Measurements from ENCODE around the gene BCAP31. TPM values are rescaled to one million over a fixed set of nuclear protein-coding genes. Genes with fewer than 3 reads are reported as not detected.
"Not testable (repeated sequence)": the region's sequence is repeated elsewhere in the genome, so short reads cannot be mapped to it uniquely, and the experiment has no call there.

The BCAP31 gene
- total RNA-seq, 1 donor from 2014 or later: 154 TPM

DNA sequence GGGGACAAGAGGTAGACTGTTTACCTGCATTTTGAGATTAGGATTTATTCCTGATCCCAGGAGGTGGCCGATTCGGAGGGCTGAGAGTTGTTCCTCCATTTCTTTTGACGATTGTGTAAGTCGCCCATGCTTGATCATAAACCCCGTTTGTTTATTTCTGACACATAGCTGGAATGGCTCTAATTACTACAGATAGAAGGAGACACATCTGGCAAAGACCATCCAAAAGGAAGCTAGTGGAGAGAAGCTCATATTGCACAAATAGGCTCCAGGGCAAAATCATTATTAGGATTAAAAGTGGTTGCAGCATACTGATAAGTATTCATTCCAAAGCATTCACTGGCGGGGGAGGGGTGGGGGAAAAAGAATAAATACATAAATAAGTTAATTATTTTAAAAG lies 22.8 kb upstream of the BCAP31 start:
- H3K9me3 Mint-ChIP-seq; H3K27ac Mint-ChIP-seq; H3K36me3 Mint-ChIP-seq (ENCODE audit: low read depth); H3K4me1 Mint-ChIP-seq (ENCODE audit: low read depth); H3K4me3 Mint-ChIP-seq (ENCODE audit: low read depth); DNase-seq (ENCODE audit: low spot score); intact Hi-C loops (cut with micrococcal nuclease): not testable (repeated sequence)
- H3K27me3 Mint-ChIP-seq (ENCODE audit: low read depth): peaks cover 13% of the 10 kb centered on the region

GRCh38 chrX:153746359-153746758 lies 22.2 kb upstream of the BCAP31 start:
- Mint-ChIP-seq H3K27me3 (ENCODE audit: low read depth) (peaks cover 13% of the 10 kb centered on the region), H3K27ac (no peak overlapping the region), H3K9me3 (no peaks in the 10 kb centered on the region), H3K4me3 (ENCODE audit: low read depth) (no peak overlapping the region), H3K36me3 (ENCODE audit: low read depth) (no peaks in the 10 kb centered on the region), H3K4me1 (ENCODE audit: low read depth) (peaks cover under 1% of the 10 kb centered on the region)
- intact Hi-C loops (cut with micrococcal nuclease): no loop called here
- no peak for DNase-seq (ENCODE audit: low spot score)

DNA sequence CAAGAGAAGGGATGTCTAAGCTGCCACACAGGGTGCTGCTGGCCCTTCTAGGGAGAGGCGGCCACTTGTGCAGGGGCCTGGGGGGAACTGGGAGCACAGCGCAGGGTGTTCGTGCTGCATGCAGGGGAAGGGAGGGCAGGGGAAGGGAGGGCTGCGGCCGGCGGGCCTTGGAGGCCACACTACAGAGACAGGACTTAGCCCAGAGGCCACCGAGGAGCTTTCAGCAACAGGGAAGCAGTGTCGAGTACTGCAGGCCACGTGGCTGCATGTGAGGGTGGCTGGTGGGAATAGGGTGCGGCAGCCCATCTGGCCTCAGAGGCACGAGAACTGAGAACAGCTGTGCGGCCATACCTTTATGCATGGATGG lies 20.9 kb upstream of the BCAP31 start:
- intact Hi-C loops (cut with micrococcal nuclease); H3K36me3 Mint-ChIP-seq (ENCODE audit: low read depth); H3K9me3 Mint-ChIP-seq; H3K27ac Mint-ChIP-seq; DNase-seq (ENCODE audit: low spot score); H3K4me3 Mint-ChIP-seq (ENCODE audit: low read depth): not testable (repeated sequence)
- H3K27me3 Mint-ChIP-seq (ENCODE audit: low read depth): peaks cover 12% of the 10 kb centered on the region
- H3K4me1 Mint-ChIP-seq (ENCODE audit: low read depth): peaks cover 10% of the 10 kb centered on the region

DNA sequence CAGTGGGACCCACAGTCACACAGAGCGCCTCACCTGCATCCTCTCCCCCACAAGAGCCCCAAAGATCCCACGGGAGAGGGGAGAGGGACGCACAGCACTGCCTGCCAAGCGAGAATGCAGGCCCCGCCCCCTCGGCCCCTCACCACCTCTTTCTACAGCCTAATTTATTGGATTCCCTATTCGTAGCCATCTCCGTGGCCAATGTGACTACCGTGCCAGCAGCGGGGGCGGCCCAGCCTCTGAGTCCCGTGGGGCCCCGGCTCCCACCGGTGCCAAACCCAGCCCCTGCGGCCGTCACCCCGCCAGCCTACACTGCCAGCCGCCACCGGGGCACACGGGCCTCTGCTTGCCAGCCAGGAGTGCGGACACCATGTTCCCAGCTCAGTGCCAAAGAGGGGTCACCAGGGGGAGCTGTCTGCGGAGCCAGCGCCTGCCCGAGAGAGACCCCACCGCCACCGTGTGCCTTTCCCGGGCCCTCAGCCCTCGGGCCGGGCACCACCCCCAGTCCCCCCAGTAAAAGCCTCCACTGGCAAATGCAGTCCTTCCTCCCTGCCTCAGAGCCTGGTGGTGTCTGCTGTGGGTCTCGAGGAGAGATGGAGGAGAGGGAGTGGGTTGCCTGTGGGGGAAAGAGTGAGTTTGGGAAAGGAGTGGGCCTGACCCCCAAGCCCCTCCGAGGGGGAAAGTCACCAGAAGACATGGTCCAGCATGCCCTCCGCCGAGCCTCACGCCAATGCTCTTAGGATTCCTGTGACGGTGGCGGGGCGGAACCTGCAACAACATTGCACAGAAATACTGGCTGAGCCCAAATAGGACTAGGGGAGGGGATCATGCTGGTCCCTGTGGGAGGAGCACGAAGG lies 20.3 kb upstream of the BCAP31 start:
- Mint-ChIP-seq H3K4me1 (ENCODE audit: low read depth) (peaks cover 11% of the 10 kb centered on the region), H3K36me3 (ENCODE audit: low read depth) (no peaks in the 10 kb centered on the region), H3K27ac (no peak overlapping the region), H3K4me3 (ENCODE audit: low read depth) (no peak overlapping the region), H3K27me3 (ENCODE audit: low read depth) (peaks cover 6% of the 10 kb centered on the region), H3K9me3 (no peaks in the 10 kb centered on the region)
- DNase-seq (ENCODE audit: low spot score): no peak
- intact Hi-C loops (cut with micrococcal nuclease): no loop called here

DNA sequence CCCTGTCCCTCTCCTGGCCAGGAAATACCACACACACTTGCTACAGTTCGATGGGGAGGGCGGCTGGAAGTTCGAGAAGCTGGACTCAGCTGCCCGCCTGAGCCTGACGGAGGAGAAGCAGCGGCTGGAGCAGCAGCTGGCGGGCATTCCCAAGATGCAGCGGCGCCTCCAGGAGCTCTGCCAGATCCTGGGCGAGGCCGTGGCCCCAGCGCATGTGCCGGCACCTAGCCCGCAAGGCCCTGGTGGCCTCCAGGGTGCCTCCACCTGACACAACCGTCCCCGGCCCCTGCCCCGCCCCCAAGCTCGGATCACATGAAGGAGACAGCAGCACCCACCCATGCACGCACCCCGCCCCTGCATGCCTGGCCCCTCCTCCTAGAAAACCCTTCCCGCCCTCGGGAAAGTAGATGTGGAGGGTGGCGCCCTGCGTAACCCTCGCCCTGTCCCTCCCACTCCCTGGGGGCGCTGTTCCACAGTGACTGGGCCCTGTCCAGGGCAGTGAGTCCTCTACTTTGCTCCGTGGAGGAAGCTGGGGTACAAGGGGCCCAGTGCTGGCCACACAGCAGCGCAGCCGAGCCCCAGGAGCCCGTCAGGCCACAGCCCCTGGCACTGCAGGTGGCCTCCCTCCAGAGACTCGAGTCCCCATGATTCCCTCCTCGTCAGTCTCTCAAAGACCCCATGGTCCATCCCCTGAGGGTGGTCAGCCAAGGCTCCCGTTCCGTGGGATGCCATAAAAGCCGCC lies 19.5 kb upstream of the BCAP31 start:
- H3K27ac Mint-ChIP-seq; H3K36me3 Mint-ChIP-seq (ENCODE audit: low read depth); H3K9me3 Mint-ChIP-seq; H3K27me3 Mint-ChIP-seq (ENCODE audit: low read depth); intact Hi-C loops (cut with micrococcal nuclease); DNase-seq (ENCODE audit: low spot score); H3K4me3 Mint-ChIP-seq (ENCODE audit: low read depth): not testable (repeated sequence)
- peaks cover 11% of the 10 kb centered on the region for H3K4me1 Mint-ChIP-seq (ENCODE audit: low read depth)

GRCh38 chrX:153742796-153743467 lies 18.7 kb upstream of the BCAP31 start:
- intact Hi-C loops (cut with micrococcal nuclease); H3K27me3 Mint-ChIP-seq (ENCODE audit: low read depth); H3K9me3 Mint-ChIP-seq; DNase-seq (ENCODE audit: low spot score); H3K4me3 Mint-ChIP-seq (ENCODE audit: low read depth); H3K27ac Mint-ChIP-seq; H3K36me3 Mint-ChIP-seq (ENCODE audit: low read depth): not testable (repeated sequence)
- H3K4me1 Mint-ChIP-seq (ENCODE audit: low read depth): peaks cover 11% of the 10 kb centered on the region

GRCh38 chrX:153742111-153742510 lies 17.9 kb upstream of the BCAP31 start:
- not testable (repeated sequence) for H3K27me3 Mint-ChIP-seq (ENCODE audit: low read depth); H3K36me3 Mint-ChIP-seq (ENCODE audit: low read depth)
- H3K4me1 Mint-ChIP-seq (ENCODE audit: low read depth): peaks cover 11% of the 10 kb centered on the region

GRCh38 chrX:153741446-153741845 lies 17.3 kb upstream of the BCAP31 start:
- intact Hi-C loops (cut with micrococcal nuclease): no loop called here
- peak overlapping the region; percentile 62 for H3K27ac Mint-ChIP-seq
- peaks cover 11% of the 10 kb centered on the region for H3K4me1 Mint-ChIP-seq (ENCODE audit: low read depth)
- peak overlapping the region; percentile 39 for H3K4me3 Mint-ChIP-seq (ENCODE audit: low read depth)
- H3K36me3 Mint-ChIP-seq (ENCODE audit: low read depth): no peaks in the 10 kb centered on the region
- H3K9me3 Mint-ChIP-seq: no peaks in the 10 kb centered on the region
- H3K27me3 Mint-ChIP-seq (ENCODE audit: low read depth): peaks cover 3% of the 10 kb centered on the region
- no peak for DNase-seq (ENCODE audit: low spot score)

More at GRCh38 chrX:153742111-153742510, 17.9 kb upstream of the BCAP31 start:
- H3K27ac Mint-ChIP-seq; H3K9me3 Mint-ChIP-seq; DNase-seq (ENCODE audit: low spot score); intact Hi-C loops (cut with micrococcal nuclease); H3K4me3 Mint-ChIP-seq (ENCODE audit: low read depth): not testable (repeated sequence)

- intact Hi-C loops (cut with micrococcal nuclease): no loop called here
- Mint-ChIP-seq H3K27ac (peak overlapping the region; percentile 81), H3K4me3 (ENCODE audit: low read depth) (peak overlapping the region; percentile 67), H3K4me1 (ENCODE audit: low read depth) (peaks cover 12% of the 10 kb centered on the region), H3K27me3 (ENCODE audit: low read depth) (no peaks in the 10 kb centered on the region), H3K9me3 (no peaks in the 10 kb centered on the region), H3K36me3 (ENCODE audit: low read depth) (no peaks in the 10 kb centered on the region)
- no peak for DNase-seq (ENCODE audit: low spot score)
Observed at GRCh38 chrX:153740631-153741222, 16.5 kb upstream of the BCAP31 start.

DNA sequence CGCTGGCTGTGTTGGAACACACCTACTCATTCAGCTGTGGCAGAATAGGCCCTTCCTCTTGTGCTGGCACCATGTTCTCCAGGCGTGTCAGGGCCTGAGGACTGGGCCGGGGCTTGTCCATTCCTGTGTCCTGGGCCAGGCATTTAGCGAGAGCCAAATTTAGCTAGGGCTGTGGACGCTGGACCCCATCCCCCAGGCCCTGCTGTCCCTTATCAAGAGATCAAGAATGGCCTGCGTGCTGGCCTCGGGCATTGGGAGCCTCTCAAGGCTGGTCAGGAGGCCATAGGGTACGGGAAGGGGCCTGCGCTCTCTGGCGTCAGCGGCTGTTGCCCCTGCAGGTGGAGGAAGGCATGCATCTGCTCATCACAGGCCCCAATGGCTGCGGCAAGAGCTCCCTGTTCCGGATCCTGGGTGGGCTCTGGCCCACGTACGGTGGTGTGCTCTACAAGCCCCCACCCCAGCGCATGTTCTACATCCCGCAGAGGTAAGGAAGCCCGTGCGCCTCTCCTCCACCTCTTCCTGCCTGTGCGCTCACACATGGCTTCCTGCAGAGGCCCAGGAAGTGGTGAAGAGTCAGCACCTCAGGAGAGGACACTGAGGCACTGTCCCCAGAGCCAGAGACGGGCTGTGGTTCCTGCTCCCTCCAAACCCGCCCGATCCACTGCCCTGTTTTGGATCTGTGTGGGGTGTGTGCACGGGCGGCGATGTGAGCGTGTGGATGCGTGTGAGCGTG lies 15.7 kb upstream of the BCAP31 start:
- Mint-ChIP-seq H3K36me3 (ENCODE audit: low read depth) (peaks cover 8% of the 10 kb centered on the region), H3K27me3 (ENCODE audit: low read depth) (no peaks in the 10 kb centered on the region), H3K4me1 (ENCODE audit: low read depth) (peaks cover 19% of the 10 kb centered on the region), H3K27ac (peak overlapping the region; percentile 81), H3K9me3 (peaks cover 2% of the 10 kb centered on the region), H3K4me3 (ENCODE audit: low read depth) (peak overlapping the region; percentile 67)
- no peak for DNase-seq (ENCODE audit: low spot score)
- intact Hi-C loops (cut with micrococcal nuclease): no loop called here

DNA sequence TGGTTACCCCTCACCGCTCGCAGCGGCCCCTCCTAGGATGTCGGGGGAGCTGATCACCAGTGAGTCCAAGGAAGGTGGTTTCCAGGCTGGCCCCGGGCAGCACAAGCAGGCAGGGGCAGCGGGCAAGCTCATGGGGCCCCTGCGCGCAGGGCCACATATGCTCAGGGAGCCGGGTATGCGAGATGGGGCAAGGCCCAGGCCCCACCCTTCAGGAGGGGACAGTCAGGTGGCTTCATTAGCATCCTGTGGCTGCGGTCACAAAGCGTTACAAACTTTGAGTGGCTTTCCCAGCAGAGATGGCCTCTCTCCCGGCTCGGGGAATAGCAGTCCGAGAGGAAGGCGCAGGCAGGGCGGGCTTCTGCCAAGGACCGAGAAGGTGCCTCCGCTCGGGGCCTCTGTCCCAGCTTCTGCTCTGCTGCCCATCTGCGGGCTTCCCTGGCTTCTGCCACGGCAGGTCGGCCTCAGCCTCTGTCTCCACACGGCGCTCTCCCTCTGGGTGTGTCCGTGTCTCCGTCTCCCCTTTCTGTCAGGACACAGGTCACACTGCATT lies 13.9 kb upstream of the BCAP31 start:
- Mint-ChIP-seq H3K27ac (no peak overlapping the region), H3K36me3 (ENCODE audit: low read depth) (peaks cover 13% of the 10 kb centered on the region), H3K4me1 (ENCODE audit: low read depth) (peaks cover 21% of the 10 kb centered on the region), H3K9me3 (peaks cover 4% of the 10 kb centered on the region), H3K27me3 (ENCODE audit: low read depth) (no peaks in the 10 kb centered on the region), H3K4me3 (ENCODE audit: low read depth) (no peak overlapping the region)
- intact Hi-C loops (cut with micrococcal nuclease): no loop called here
- no peak for DNase-seq (ENCODE audit: low spot score)

DNA sequence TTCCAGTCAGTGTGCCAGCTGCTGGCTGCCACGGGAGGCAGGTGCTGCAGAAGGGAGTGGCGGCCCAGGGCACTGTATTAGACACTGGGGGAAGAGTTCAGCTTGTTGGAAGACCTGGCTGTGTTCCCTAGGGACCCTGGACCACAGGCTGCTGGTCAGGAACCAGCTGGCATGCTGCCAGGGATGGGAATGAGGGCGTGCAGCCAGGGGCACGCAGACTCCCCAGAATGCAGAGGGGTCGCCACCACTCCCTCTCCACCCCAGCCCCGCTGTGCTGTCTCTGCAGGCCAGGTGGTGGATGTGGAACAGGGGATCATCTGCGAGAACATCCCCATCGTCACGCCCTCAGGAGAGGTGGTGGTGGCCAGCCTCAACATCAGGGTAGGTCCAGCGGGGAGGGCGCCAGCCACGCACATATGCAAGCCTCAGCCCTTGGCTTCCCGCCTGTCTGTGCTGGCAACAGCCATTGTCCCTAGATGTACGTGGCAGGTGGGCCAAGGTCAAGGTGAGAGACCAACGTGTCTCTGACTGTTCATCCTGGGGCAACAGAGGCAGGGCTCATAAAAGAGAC lies 12.8 kb upstream of the BCAP31 start:
- Mint-ChIP-seq H3K36me3 (ENCODE audit: low read depth) (peaks cover 15% of the 10 kb centered on the region), H3K27me3 (ENCODE audit: low read depth) (no peaks in the 10 kb centered on the region), H3K4me3 (ENCODE audit: low read depth) (no peak overlapping the region), H3K4me1 (ENCODE audit: low read depth) (peaks cover 21% of the 10 kb centered on the region), H3K27ac (no peak overlapping the region), H3K9me3 (peaks cover 4% of the 10 kb centered on the region)
- DNase-seq (ENCODE audit: low spot score): no peak
- intact Hi-C loops (cut with micrococcal nuclease): no loop called here
